Measurements from ENCODE around the gene CWF19L2.

The CWF19L2 gene

GRCh38 chr11:107457205-107457557 is 444 bp downstream of the CWF19L2 start:
- Histone ChIP-seq H3K27me3 (ENCODE audit: insufficient read depth, low read length, poor library complexity, severe bottlenecking) (peaks cover 14% of the 10 kb centered on the region), H3K4me1 (ENCODE audit: insufficient read depth, low read length, poor library complexity, severe bottlenecking) (peaks cover 9% of the 10 kb centered on the region), H3K4me2 (ENCODE audit: low read depth, low read length, poor library complexity, severe bottlenecking) (peak overlapping the region; percentile 96), H3K36me3 (ENCODE audit: insufficient read depth, low read length) (peaks cover 4% of the 10 kb centered on the region; the same call in 1 of the 2 replicates), H3K79me2 (ENCODE audit: insufficient read depth, low read length) (peaks cover 23% of the 10 kb centered on the region), H3F3A (ENCODE audit: low read depth) (no peaks in the 10 kb centered on the region), H3K9me2 (replicated peaks; ENCODE audit: low read depth, low read length) (no peaks in the 10 kb centered on the region; the same call in 1 of the 2 replicates), H3K4me3 (ENCODE audit: low read length, poor library complexity, severe bottlenecking) (peak overlapping the region; percentile 95), H2AFZ (ENCODE audit: low read length) (peak overlapping the region; percentile 96), H3K9ac (ENCODE audit: low read depth, low read length, poor library complexity, severe bottlenecking) (peak overlapping the region; percentile 87), H3K9me3 (ENCODE audit: insufficient read depth, low read depth, low read length) (no peaks in the 10 kb centered on the region), H4K20me1 (ENCODE audit: insufficient read depth, low read length, poor library complexity, severe bottlenecking) (no peaks in the 10 kb centered on the region)
- TF ChIP-seq CTCF (conservative IDR thresholded peaks at IDR 0.05; ENCODE audit: low read length) (no peak), EZH2phosphoT487 (IDR thresholded peaks at IDR 0.05; ENCODE audit: borderline replicate concordance) (no peak)

- Histone ChIP-seq H3K79me2 (ENCODE audit: insufficient read depth, low read length) (peaks cover 41% of the 10 kb centered on the region), H4K20me1 (ENCODE audit: insufficient read depth, low read length, poor library complexity, severe bottlenecking) (peaks cover 6% of the 10 kb centered on the region), H3K4me3 (ENCODE audit: low read length, poor library complexity, severe bottlenecking) (no peak overlapping the region), H3K9me2 (replicated peaks; ENCODE audit: low read depth, low read length) (no peaks in the 10 kb centered on the region; the same call in 1 of the 2 replicates), H3K4me1 (ENCODE audit: insufficient read depth, low read length, poor library complexity, severe bottlenecking) (peaks cover 23% of the 10 kb centered on the region), H3K9ac (ENCODE audit: low read depth, low read length, poor library complexity, severe bottlenecking) (no peak overlapping the region), H3F3A (ENCODE audit: low read depth) (no peaks in the 10 kb centered on the region), H3K9me3 (ENCODE audit: insufficient read depth, low read depth, low read length) (no peaks in the 10 kb centered on the region), H3K27me3 (ENCODE audit: insufficient read depth, low read length, poor library complexity, severe bottlenecking) (no peaks in the 10 kb centered on the region), H3K36me3 (ENCODE audit: insufficient read depth, low read length) (peaks cover 4% of the 10 kb centered on the region; the same call in 1 of the 2 replicates), H2AFZ (ENCODE audit: low read length) (no peak overlapping the region), H3K4me2 (ENCODE audit: low read depth, low read length, poor library complexity, severe bottlenecking) (no peak overlapping the region)
- TF ChIP-seq EZH2phosphoT487 (IDR thresholded peaks at IDR 0.05; ENCODE audit: borderline replicate concordance) (no peak), CTCF (conservative IDR thresholded peaks at IDR 0.05; ENCODE audit: low read length) (no peak)
Observed at GRCh38 chr11:107453594-107454286, 3.9 kb downstream of the CWF19L2 start.

GRCh38 chr11:107446822-107447431 is 10.7 kb downstream of the CWF19L2 start:
- Histone ChIP-seq H3K9me3 (ENCODE audit: insufficient read depth, low read depth, low read length) (no peaks in the 10 kb centered on the region), H3K4me2 (ENCODE audit: low read depth, low read length, poor library complexity, severe bottlenecking) (peak overlapping the region; percentile 8), H3K4me1 (ENCODE audit: insufficient read depth, low read length, poor library complexity, severe bottlenecking) (peaks cover 12% of the 10 kb centered on the region), H3K79me2 (ENCODE audit: insufficient read depth, low read length) (peaks cover 28% of the 10 kb centered on the region), H2AFZ (ENCODE audit: low read length) (no peak overlapping the region), H3K36me3 (ENCODE audit: insufficient read depth, low read length) (peaks cover 14% of the 10 kb centered on the region; the same call in 1 of the 2 replicates), H3K9me2 (replicated peaks; ENCODE audit: low read depth, low read length) (no peaks in the 10 kb centered on the region), H3K4me3 (ENCODE audit: low read length, poor library complexity, severe bottlenecking) (no peak overlapping the region), H3F3A (ENCODE audit: low read depth) (no peaks in the 10 kb centered on the region), H3K9ac (ENCODE audit: low read depth, low read length, poor library complexity, severe bottlenecking) (no peak overlapping the region), H3K27me3 (ENCODE audit: insufficient read depth, low read length, poor library complexity, severe bottlenecking) (no peaks in the 10 kb centered on the region), H4K20me1 (ENCODE audit: insufficient read depth, low read length, poor library complexity, severe bottlenecking) (peaks cover 6% of the 10 kb centered on the region)
- no peak for TF ChIP-seq EZH2phosphoT487 (IDR thresholded peaks at IDR 0.05; ENCODE audit: borderline replicate concordance)
- no peak for TF ChIP-seq CTCF (conservative IDR thresholded peaks at IDR 0.05; ENCODE audit: low read length)
